ENCODE results near the gene TBKBP1. TPM values are rescaled to one million over a fixed set of nuclear protein-coding genes. Genes with fewer than 3 reads are reported as not detected.
A peak's percentile ranks its signal among the peaks of the same experiment; 100 is the strongest.

TBKBP1 gene
- total RNA-seq, 1 donor from 2014 or later: 6.3 TPM

GRCh38 chr17:47697906-47698711 lies 4.1 kb downstream of the TBKBP1 start:
- H3K4me3 ChIP-seq (ENCODE audit: low read depth, low read length): no peak overlapping the region
- DNase-seq (ENCODE audit: low read depth) (no peak), FAIRE-seq (no peak)
- H3K36me3 ChIP-seq (ENCODE audit: control insufficient read depth, insufficient read depth, low read length): peaks cover 1% of the 10 kb centered on the region
- no peaks in the 10 kb centered on the region for H3K27me3 ChIP-seq (ENCODE audit: control insufficient read depth, insufficient read depth, low read length)
- TF ChIP-seq, protein P1, sequence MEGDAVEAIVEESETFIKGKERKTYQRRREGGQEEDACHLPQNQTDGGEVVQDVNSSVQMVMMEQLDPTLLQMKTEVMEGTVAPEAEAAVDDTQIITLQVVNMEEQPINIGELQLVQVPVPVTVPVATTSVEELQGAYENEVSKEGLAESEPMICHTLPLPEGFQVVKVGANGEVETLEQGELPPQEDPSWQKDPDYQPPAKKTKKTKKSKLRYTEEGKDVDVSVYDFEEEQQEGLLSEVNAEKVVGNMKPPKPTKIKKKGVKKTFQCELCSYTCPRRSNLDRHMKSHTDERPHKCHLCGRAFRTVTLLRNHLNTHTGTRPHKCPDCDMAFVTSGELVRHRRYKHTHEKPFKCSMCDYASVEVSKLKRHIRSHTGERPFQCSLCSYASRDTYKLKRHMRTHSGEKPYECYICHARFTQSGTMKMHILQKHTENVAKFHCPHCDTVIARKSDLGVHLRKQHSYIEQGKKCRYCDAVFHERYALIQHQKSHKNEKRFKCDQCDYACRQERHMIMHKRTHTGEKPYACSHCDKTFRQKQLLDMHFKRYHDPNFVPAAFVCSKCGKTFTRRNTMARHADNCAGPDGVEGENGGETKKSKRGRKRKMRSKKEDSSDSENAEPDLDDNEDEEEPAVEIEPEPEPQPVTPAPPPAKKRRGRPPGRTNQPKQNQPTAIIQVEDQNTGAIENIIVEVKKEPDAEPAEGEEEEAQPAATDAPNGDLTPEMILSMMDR (IDR thresholded peaks at IDR 0.05; ENCODE audit: insufficient read depth, low read length, severe bottlenecking): no peak

- Histone ChIP-seq H3K4me3 (ENCODE audit: low read depth, low read length) (no peak overlapping the region), H3K27me3 (ENCODE audit: control insufficient read depth, insufficient read depth, low read length) (no peaks in the 10 kb centered on the region), H3K36me3 (ENCODE audit: control insufficient read depth, insufficient read depth, low read length) (peaks cover 1% of the 10 kb centered on the region)
- FAIRE-seq (no peak), DNase-seq (ENCODE audit: low read depth) (no peak)
- TF ChIP-seq, protein P1 (IDR thresholded peaks at IDR 0.05; ENCODE audit: insufficient read depth, low read length, severe bottlenecking): peak; percentile 79
These were observed 5.0 kb downstream of the TBKBP1 start for GRCh38 chr17:47698749-47699535.

GRCh38 chr17:47699536-47699840 lies 5.5 kb downstream of the TBKBP1 start:
- Histone ChIP-seq H3K36me3 (ENCODE audit: control insufficient read depth, insufficient read depth, low read length) (peaks cover 1% of the 10 kb centered on the region), H3K27me3 (ENCODE audit: control insufficient read depth, insufficient read depth, low read length) (no peaks in the 10 kb centered on the region), H3K4me3 (ENCODE audit: low read depth, low read length) (no peak overlapping the region)
- DNase-seq (ENCODE audit: low read depth) (no peak), FAIRE-seq (no peak)
- TF ChIP-seq, protein P1 (IDR thresholded peaks at IDR 0.05; ENCODE audit: insufficient read depth, low read length, severe bottlenecking): no peak

GRCh38 chr17:47700471-47701449 lies 6.8 kb downstream of the TBKBP1 start:
- Histone ChIP-seq H3K4me3 (ENCODE audit: low read depth, low read length) (no peak overlapping the region), H3K27me3 (ENCODE audit: control insufficient read depth, insufficient read depth, low read length) (no peaks in the 10 kb centered on the region), H3K36me3 (ENCODE audit: control insufficient read depth, insufficient read depth, low read length) (peaks cover 1% of the 10 kb centered on the region)
- no peak for DNase-seq (ENCODE audit: low read depth)
- TF ChIP-seq, protein P1 (IDR thresholded peaks at IDR 0.05; ENCODE audit: insufficient read depth, low read length, severe bottlenecking): no peak
- no peak for FAIRE-seq

DNA sequence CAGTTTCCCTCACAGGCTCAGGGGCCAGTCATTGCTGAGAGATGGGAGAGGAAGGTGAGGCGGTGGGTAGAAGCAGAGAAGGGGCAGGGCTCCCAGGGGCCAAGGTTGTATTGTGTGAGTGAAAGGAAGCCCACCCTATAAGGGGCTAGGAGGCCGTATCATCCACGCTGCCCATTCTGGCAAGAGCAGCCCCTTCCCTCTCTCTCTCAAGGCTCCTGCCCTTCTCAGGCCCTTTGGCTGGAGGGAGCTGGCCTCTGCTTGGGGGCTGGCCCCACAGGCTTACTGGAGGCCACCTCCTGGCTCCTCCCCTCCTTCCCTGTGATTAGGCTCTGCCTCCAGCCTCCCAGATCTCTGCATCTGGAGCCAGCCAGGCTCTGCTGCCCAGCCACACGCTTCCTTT lies 7.6 kb downstream of the TBKBP1 start:
- DNase-seq (ENCODE audit: low read depth) (no peak), FAIRE-seq (no peak)
- H3K36me3 ChIP-seq (ENCODE audit: control insufficient read depth, insufficient read depth, low read length): peaks cover 1% of the 10 kb centered on the region
- H3K4me3 ChIP-seq (ENCODE audit: low read depth, low read length): no peak overlapping the region
- no peaks in the 10 kb centered on the region for H3K27me3 ChIP-seq (ENCODE audit: control insufficient read depth, insufficient read depth, low read length)
- TF ChIP-seq, protein P1 (IDR thresholded peaks at IDR 0.05; ENCODE audit: insufficient read depth, low read length, severe bottlenecking): no peak
